Right ventricle myocardium superior (tissue), 1 donor: ENCODE data around the gene DBR1. TPM values are rescaled to one million over a fixed set of nuclear protein-coding genes. Genes with fewer than 3 reads are reported as not detected.
A peak's percentile ranks its signal among the peaks of the same experiment; 100 is the strongest.
"Not testable (repeated sequence)": the region's sequence is repeated elsewhere in the genome, so short reads cannot be mapped to it uniquely, and the experiment has no call there.

ENCODE experiments used
- ATAC-seq: fragments of 200-7000 bp; cut with Tn5 transposase; one replicate; pipeline ENCODE4 v1.9.1; 2020; ENCODE audit warnings: mild to moderate bottlenecking; ENCODE audit not compliant: poor library complexity
- DNase-seq: peaks from one replicate; pipeline ENCODE4 v3.0.0-alpha.2; 2020
- intact Hi-C: fragments of 100-400 bp; cut with DNase I; formaldehyde crosslinking; loops from one replicate; pipeline ENCODE4 v1.11.2; 2022
- total RNA-seq: library from RNA; stranded (reverse); fragmentation: NEBNext Ultra II Directional; extraction: Animal tissue kit (Norgen Biotek cat#: 25700); gene quantifications from one replicate; pipeline ENCODE4 v1.2.1, GENCODE V29; 2021
- donor health status: DM: no; HTN: yes; CAD: no; lungs with severe emphysema.

Gene DBR1
- total RNA-seq, 1 donor from 2014 or later, result 8.3 TPM

DNA sequence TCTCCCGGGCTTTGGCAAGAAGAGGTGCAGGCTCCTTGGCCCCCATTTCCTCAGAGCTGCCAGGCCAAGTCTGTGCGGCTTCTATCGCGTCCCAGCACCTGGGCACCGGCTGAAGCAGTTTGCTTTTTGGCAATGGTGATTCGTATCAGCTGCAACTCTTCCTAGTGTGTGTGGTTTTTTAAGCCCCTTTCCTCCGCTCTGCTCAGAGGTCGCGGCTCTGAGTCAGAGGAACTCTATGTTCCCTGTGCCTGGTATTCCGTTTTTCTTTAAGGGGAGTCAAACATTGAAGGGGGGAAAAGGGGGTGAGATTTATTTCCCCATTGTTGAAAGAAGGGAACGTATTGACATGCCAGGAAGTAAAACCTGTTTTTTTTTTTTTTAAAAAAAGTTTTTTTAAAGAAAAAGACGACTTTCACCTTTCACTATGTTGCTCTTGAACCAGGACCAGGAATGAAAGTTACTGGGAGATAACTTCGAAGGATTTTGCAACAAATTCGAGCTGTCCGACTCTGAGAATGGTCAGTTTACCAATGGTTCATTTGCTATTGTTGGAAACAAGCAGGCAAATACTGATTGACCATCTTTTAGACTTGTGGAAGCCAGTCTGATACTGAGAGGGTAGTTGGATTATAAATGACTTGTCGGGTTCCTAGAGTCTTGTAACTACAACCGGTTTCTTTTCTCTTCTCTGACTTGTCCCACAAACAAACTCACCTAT is 13.5 kb upstream of the DBR1 start:
- ATAC-seq (peak; percentile 28), DNase-seq (no peak)
- intact Hi-C loops, result no loop called here

- DNase-seq (peak; percentile 80), ATAC-seq (peak; percentile 79)
- intact Hi-C loops, result no loop called here
Measured at GRCh38 chr3:138187296-138188012, 12.7 kb upstream of the DBR1 start, which contains the start of gene ARMC8. Gene ARMC8 (plus strand): TSS chr3:138187301. CDS start chr3:138187555, 254 bp downstream.

DNA sequence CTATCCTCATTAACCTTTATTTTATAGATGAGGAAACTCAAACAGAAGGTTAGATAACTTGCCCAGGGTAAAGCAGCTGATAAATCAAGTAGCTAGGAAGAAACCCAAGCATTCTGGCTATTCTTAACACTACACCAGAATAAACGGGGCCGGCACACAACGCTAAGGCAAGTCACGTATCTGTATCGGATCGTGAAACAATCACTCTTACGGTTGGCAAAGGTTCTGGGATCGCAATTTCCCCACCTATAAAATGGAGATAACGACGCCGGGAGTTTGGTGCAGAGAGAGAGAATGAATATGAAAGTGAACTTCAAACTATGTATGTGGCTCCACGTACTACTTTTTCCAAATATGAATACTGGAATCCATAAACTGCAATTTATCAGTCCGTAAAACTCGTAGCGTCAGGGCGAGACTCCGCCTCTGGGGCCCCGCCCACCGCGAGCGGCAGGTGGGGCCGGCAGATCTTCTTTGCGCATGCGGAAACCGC is 12.1 kb upstream of the DBR1 start:
- intact Hi-C loops, result no loop called here
- ATAC-seq (peak; percentile 99), DNase-seq (peak; percentile 96)

- no peak for ATAC-seq
- intact Hi-C loops, result no loop called here
- DNase-seq, result no peak
Measured at GRCh38 chr3:138186221-138186620, 11.5 kb upstream of the DBR1 start.

- no peak for DNase-seq
- intact Hi-C loops, result no loop called here
- no peak for ATAC-seq
Measured at GRCh38 chr3:138184994-138185393, 10.3 kb upstream of the DBR1 start.

DNA sequence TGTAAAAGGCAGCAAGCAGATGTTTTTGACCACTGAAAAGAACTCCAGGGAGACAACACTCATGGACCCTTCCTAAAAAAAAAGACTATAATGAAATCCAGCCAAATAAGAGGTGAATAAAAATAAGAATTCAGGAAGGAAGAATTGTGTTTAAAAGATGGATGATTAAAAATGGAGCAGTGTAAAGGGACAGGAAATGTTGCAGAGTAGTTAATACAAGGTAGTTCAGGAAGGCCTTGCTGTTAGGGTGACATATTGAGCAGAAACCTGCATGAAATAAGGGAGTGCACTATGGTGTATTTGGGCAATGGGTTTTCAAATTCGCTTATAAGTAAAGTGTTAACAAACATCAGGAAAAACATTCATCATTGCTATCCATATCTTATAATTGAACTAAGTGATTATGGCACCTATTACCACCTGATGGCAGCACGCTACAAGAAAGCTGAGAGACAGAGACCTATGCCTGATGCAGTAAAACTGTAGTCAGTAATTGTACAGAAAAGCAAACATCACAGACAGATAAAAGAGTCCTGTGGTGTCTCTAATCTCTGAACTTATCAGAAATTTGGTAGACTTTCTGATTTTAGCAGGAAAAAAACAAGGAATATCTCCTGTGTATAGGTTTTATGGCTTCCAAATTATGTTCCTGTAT is 5.8 kb upstream of the DBR1 start:
- intact Hi-C loops, result no loop called here

DNA sequence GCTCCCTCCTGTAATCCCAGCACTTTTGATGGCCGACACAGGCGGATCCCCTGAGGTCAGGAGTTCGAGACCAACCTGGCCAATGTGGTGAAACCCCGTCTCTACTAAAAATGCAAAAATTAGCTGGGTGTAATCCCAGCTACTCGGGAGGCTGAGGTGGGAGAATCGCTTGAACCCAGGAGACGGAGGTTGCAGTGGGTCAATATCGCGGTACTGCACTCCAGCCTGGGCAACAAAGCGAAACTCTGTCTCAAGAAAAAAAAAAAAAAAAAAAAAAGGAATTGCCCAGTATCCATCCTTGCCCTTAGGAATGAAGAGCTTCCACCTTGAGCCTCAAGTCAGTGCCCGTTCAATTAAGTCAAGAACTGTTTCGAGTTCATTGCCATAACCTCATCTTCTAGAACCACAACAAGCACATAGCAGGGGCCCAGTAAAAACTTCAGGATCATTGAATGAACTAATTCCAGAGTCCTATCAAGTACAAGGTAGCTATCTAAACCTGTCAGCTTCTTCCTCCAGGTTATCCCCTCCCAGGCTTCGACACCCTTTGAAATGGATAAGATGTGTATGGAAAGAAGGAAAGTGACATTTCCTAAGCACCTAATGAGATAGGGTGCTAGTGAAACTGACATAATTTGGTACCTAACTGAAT is 826 bp downstream of the DBR1 start:
- intact Hi-C loops, result no loop called here
- DNase-seq, result no peak
- ATAC-seq, result no peak

More for the DNA sequence above, 5.8 kb upstream of the DBR1 start:
- peak; percentile 57 for ATAC-seq
- no peak for DNase-seq

GRCh38 chr3:138172625-138173024 is 2.1 kb downstream of the DBR1 start:
- ATAC-seq (no peak), DNase-seq (no peak)
- intact Hi-C loops, result no loop called here

DNA sequence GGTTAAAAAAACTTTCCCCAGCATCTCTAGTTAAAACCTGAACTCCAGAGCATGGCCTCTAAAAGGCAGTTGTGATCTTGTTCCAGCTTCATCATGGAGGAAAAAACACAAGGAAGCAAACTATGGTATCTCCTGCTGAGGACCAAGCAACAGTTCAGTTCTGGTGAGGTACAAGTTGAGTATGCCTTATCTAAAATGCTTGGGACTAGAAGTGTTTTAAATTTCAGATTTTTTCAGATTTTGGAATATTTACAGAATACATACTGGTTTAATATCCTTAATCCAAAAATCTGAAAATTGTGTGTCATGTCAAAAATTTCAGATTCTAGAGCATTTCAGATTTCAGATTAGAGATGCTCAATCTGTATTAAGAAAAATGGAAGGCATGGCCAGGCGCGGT is 9.7 kb downstream of the DBR1 start:
- DNase-seq (no peak), ATAC-seq (no peak)
- intact Hi-C loops, result no loop called here

DNA sequence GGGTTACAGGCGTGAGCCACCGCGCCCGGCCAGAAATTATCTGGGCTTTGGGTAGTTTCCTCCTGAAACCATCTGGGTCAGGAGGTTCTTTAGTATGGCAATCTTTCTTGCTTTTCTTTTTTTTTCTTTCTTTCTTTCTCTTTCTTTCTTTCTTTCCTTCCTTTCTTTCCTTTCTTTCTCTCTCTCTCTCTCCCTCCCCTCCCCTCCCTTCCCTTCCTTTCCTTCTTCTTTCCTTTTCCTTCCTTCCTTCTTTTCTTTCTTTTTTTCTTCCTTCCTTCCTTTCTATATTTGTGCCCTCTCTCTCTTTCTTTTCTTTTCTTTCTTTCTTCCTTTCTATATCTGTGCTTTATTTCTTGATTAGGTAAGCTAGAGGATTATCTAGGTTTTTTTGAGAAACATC is 17.0 kb downstream of the DBR1 start:
- ATAC-seq, result no peak
- intact Hi-C loops, result no loop called here

GRCh38 chr3:138154534-138154933 is 20.2 kb downstream of the DBR1 start:
- intact Hi-C loops, result no loop called here
- ATAC-seq, result no peak
- no peak for DNase-seq

More for the DNA sequence above, 17.0 kb downstream of the DBR1 start:
- DNase-seq, result no peak

GRCh38 chr3:138148503-138148902 is 26.2 kb downstream of the DBR1 start:
- intact Hi-C loops, result no loop called here
- ATAC-seq (no peak), DNase-seq (no peak)

DNA sequence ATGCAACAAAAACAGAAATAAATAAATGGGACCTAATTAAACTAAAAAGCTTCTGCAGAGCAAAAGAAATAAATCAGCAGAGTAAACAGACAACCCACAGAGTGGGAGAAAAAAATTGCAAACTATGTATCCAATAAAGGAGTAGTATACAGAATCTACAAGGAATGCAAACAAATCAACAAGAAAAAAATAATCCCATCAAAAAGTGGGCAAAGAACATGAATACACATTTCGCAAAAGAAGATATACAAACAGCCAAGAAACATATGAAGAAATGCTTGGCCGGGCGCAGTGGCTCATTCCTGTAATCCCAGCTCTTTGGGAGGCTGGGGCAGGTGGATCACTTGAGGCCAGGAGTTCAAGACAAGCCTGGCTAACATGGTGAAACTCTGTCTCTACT is 32.5 kb downstream of the DBR1 start:
- ATAC-seq, intact Hi-C loops: not testable (repeated sequence)

DNA sequence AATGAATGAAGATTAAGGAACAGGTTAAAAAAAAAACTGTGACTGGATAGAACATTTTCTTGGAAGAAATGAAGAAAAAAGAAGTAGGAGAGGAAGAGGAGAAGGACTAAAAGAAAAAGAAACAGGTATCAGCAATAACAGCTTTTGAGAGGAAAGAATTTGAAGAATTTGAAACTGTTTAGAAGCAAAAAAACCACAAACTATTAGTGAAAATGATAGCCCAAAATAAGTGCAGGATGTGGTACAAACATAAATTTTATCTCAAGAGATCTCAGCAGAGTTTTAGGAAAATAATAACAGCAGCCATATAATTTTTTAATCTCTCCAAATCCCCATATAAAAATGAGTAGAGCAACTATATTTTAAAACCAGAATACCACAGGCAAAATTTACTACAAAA is 33.8 kb downstream of the DBR1 start:
- intact Hi-C loops, result no loop called here
- no peak for DNase-seq
- no peak for ATAC-seq

More for the DNA sequence above, 32.5 kb downstream of the DBR1 start:
- not testable (repeated sequence) for DNase-seq

DNA sequence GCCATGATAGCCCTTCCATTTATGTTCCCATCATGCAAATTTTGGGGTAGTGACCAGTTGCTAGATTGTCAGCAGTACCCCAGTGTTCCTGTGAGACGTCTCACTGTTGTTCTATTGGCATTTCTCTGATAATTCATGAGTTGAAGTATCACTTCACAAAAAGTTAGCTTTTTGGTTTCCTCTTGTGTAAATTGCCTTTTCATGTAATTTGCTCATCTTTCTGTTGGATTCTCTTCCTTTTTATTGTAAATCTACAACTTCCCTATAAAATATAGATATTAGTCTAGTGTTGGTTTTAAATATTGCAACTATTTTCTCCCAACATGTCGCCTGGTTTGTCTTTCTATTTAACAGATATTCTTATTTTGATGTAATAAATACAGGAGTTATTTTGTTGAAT is 35.0 kb downstream of the DBR1 start:
- ATAC-seq (no peak), DNase-seq (no peak)
- intact Hi-C loops, result no loop called here

DNA sequence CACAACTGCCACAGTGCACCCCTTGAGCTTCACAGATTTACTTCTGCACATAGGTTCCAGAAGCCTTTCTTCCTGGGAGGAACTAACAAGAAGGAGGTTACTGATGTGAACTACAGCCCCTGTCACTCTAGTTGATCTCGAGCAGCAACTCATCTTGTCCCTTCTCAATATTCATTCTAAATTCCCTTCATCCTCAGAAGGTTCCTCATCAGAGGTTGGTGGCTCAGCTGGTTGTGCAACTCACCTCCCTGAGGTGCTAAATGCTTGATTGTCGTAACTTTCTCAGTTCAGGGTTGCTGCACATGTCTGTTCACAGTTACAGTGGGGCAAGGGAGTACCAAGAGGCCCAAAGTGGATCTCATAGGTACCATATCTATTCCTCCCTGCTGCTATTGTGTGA is 36.9 kb downstream of the DBR1 start:
- intact Hi-C loops, result no loop called here
- ATAC-seq, result no peak

GRCh38 chr3:138136201-138136600 is 38.5 kb downstream of the DBR1 start:
- intact Hi-C loops, result no loop called here
- ATAC-seq, result peak; percentile 73
- DNase-seq, result no peak

More for the DNA sequence above, 36.9 kb downstream of the DBR1 start:
- DNase-seq, result no peak

- intact Hi-C loops, result no loop called here
- DNase-seq (no peak), ATAC-seq (no peak)
Measured at GRCh38 chr3:138135833-138136194, 38.9 kb downstream of the DBR1 start.
